HEK293 (cell line): ENCODE results near the gene HLA-DRB1.

ENCODE experiments used
- CTCF ChIA-PET: fragments of 350-600 bp; formaldehyde crosslinking; extraction: SDS; loops from one replicate; lab custom pipeline; 2021; ENCODE audit warnings: antibody characterized with exemption; lab: Yijun Ruan, JAX
- POLR2A ChIA-PET: fragments of 300-600 bp; formaldehyde crosslinking; extraction: SDS; loops from one replicate; lab custom pipeline; 2020; ENCODE audit warnings: antibody characterized with exemption, inconsistent platforms; lab: Yijun Ruan, JAX
- H3K27ac ChIP-seq: fragments of 200-500 bp; sonication (Bioruptor generic); 2 replicates; pipeline ENCODE4 v1.5.1; 2014; ENCODE audit warnings: low read depth, low read length, control low read depth, inconsistent platforms; ENCODE audit errors: extremely low read depth
- H3K36me3 ChIP-seq, 2 experiments: fragments of 200-500 bp in 1 of 2; sonication (Bioruptor generic) in 1 of 2; 1 replicate in 1 of 2; 2 replicates in 1 of 2; pipeline ENCODE4 v1.5.1; 2014 to 2017; ENCODE audit warnings: inconsistent platforms in 2 of 2, low read length in 2 of 2; ENCODE audit not compliant: control insufficient read depth in 2 of 2, insufficient read depth in 1 of 2
- H3K4me1 ChIP-seq: fragments of 200-500 bp; sonication (Bioruptor generic); 2 replicates; pipeline ENCODE4 v1.5.1; 2014; ENCODE audit warnings: mild to moderate bottlenecking, low read length, inconsistent platforms; ENCODE audit not compliant: control insufficient read depth, insufficient read depth
- H3K4me3 ChIP-seq: 2 replicates; pipeline ENCODE4 v1.5.1; 2011; ENCODE audit warnings: low read depth, mild to moderate bottlenecking, control low read depth, low read length, moderate library complexity
- H3K9me3 ChIP-seq: fragments of 200-500 bp; sonication (Bioruptor generic); 2 replicates; pipeline ENCODE4 v1.5.1; 2014; ENCODE audit warnings: low read depth, low read length, inconsistent platforms; ENCODE audit not compliant: control insufficient read depth, insufficient read depth
- BCL6B ChIP-seq: fragments of 450-650 bp; formaldehyde crosslinking; IDR thresholded peaks from 2 replicates; pipeline ENCODE4 v1.5.1; 2017; ENCODE audit warnings: missing biosample characterization, missing genetic modification characterization
- PRDM2 ChIP-seq: fragments of 450-650 bp; formaldehyde crosslinking; IDR thresholded peaks from 2 replicates; pipeline ENCODE4 v1.5.1; 2016; ENCODE audit warnings: missing biosample characterization, missing genetic modification characterization, borderline replicate concordance
- REST ChIP-seq: fragments of 450-650 bp; formaldehyde crosslinking; IDR thresholded peaks from 2 replicates; pipeline ENCODE4 v1.5.1; 2016; ENCODE audit warnings: missing biosample characterization, missing genetic modification characterization
- ZFHX2 ChIP-seq: fragments of 450-650 bp; formaldehyde crosslinking; conservative IDR thresholded peaks from 2 replicates; pipeline ENCODE4 v1.5.1; 2016; ENCODE audit warnings: missing biosample characterization, missing genetic modification characterization
- ZNF148 ChIP-seq: fragments of 450-650 bp; formaldehyde crosslinking; IDR thresholded peaks from 2 replicates; pipeline ENCODE4 v1.5.0; 2017; ENCODE audit warnings: missing biosample characterization, missing genetic modification characterization, borderline replicate concordance
- ZNF155 ChIP-seq: fragments of 450-650 bp; formaldehyde crosslinking; IDR thresholded peaks from 2 replicates; pipeline ENCODE4 v1.5.1; 2016; ENCODE audit warnings: missing biosample characterization, missing genetic modification characterization
- ZNF169 ChIP-seq: fragments of 450-650 bp; formaldehyde crosslinking; IDR thresholded peaks from 2 replicates; pipeline ENCODE4 v1.5.1; 2016; ENCODE audit warnings: missing biosample characterization, missing genetic modification characterization
- ZNF221 ChIP-seq: fragments of 450-650 bp; formaldehyde crosslinking; IDR thresholded peaks from 2 replicates; pipeline ENCODE4 v1.5.1; 2017; ENCODE audit warnings: missing biosample characterization, missing genetic modification characterization, borderline replicate concordance
- ZNF23 ChIP-seq: fragments of 450-650 bp; formaldehyde crosslinking; IDR thresholded peaks from 2 replicates; pipeline ENCODE4 v1.5.1; 2016; ENCODE audit warnings: missing biosample characterization, missing genetic modification characterization, borderline replicate concordance
- ZNF423 ChIP-seq: fragments of 450-650 bp; formaldehyde crosslinking; IDR thresholded peaks from 2 replicates; pipeline ENCODE4 v1.5.1; 2016; ENCODE audit warnings: missing biosample characterization, missing genetic modification characterization
- ZNF513 ChIP-seq: fragments of 450-650 bp; IDR thresholded peaks from 2 replicates; pipeline ENCODE4 v1.5.1; 2018; ENCODE audit warnings: missing biosample characterization, missing genetic modification characterization
- ZNF600 ChIP-seq: fragments of 450-650 bp; formaldehyde crosslinking; IDR thresholded peaks from 2 replicates; pipeline ENCODE4 v1.5.1; 2016; ENCODE audit warnings: missing biosample characterization, missing genetic modification characterization
- ZNF658 ChIP-seq: fragments of 450-650 bp; formaldehyde crosslinking; IDR thresholded peaks from 2 replicates; pipeline ENCODE4; 2016; ENCODE audit warnings: missing biosample characterization, missing genetic modification characterization
- ZSCAN5A ChIP-seq: fragments of 450-650 bp; formaldehyde crosslinking; IDR thresholded peaks from 2 replicates; pipeline ENCODE4 v1.5.1; 2016; ENCODE audit warnings: missing biosample characterization, missing genetic modification characterization

The HLA-DRB1 gene

GRCh38 chr6:32603222-32603621 lies 13.6 kb upstream of the HLA-DRB1 start:
- H3K9me3 ChIP-seq: no peaks in the 10 kb centered on the region
- ChIA-PET POLR2A (interaction anchor here (1.6 kb wide), 1 partner anchor 19 kb away, joined by 4 read pairs; no protein-coding TSS in a partner anchor), CTCF (interaction anchor here (1.4 kb wide), 1 partner anchor 19 kb away, joined by 8 read pairs; no protein-coding TSS in a partner anchor)

GRCh38 chr6:32602383-32602782 lies 12.7 kb upstream of the HLA-DRB1 start:
- POLR2A ChIA-PET: interaction anchor here (1.6 kb wide), 1 partner anchor 18 kb away, joined by 4 read pairs; no protein-coding TSS in a partner anchor

More at GRCh38 chr6:32603222-32603621, 13.6 kb upstream of the HLA-DRB1 start:
- no peak overlapping the region for H3K4me3 ChIP-seq
- H3K4me1 ChIP-seq: 0 out of 2 replicates have a peak, but pooled peaks cover 2% of the 10 kb centered on the region
- H3K36me3 ChIP-seq: no peaks in the 10 kb centered on the region
- no peak overlapping the region for H3K27ac ChIP-seq
- TF ChIP-seq ZNF221 (tag by site-specific recombination): no peak
- TF ChIP-seq BCL6B: no peak
- no peak for TF ChIP-seq REST (tag by site-specific recombination)
- no peak for TF ChIP-seq ZSCAN5A
- no peak for TF ChIP-seq ZNF423 (tag by site-specific recombination)
- no peak for TF ChIP-seq ZNF658 (tag by site-specific recombination)

GRCh38 chr6:32597024-32597423 lies 7.4 kb upstream of the HLA-DRB1 start:
- CTCF ChIA-PET: no interaction called here
- Histone ChIP-seq H3K36me3 (no peaks in the 10 kb centered on the region), H3K4me1 (no peaks in the 10 kb centered on the region), H3K27ac (no peak overlapping the region), H3K9me3 (no peaks in the 10 kb centered on the region), H3K4me3 (no peak overlapping the region)
- POLR2A ChIA-PET: no interaction called here
- no peak for TF ChIP-seq PRDM2 (tag by site-specific recombination)
- TF ChIP-seq ZNF600 (tag by site-specific recombination): no peak
- TF ChIP-seq ZNF23 (tag by site-specific recombination): no peak
- no peak for TF ChIP-seq ZNF155 (tag by site-specific recombination)
- TF ChIP-seq ZNF148 (tag by site-specific recombination): no peak
- TF ChIP-seq ZFHX2: no peak
- TF ChIP-seq ZNF513 (tag by site-specific recombination): no peak

More at GRCh38 chr6:32602383-32602782, 12.7 kb upstream of the HLA-DRB1 start:
- no peak overlapping the region for H3K27ac ChIP-seq
- no peaks in the 10 kb centered on the region for H3K9me3 ChIP-seq
- no peaks in the 10 kb centered on the region for H3K36me3 ChIP-seq
- H3K4me3 ChIP-seq: no peak overlapping the region
- H3K4me1 ChIP-seq: 0 out of 2 replicates have a peak, but pooled peaks cover 2% of the 10 kb centered on the region
- TF ChIP-seq ZNF169 (tag by site-specific recombination): no peak
- CTCF ChIA-PET: interaction anchor here (0.7 to 1.4 kb wide), 3 partner anchors 20 to 90 kb away, joined by 3 to 8 read pairs (median 4); no protein-coding TSS in a partner anchor
